ENCODE results near the gene OIT3. TPM values are rescaled to one million over a fixed set of nuclear protein-coding genes. Genes with fewer than 3 reads are reported as not detected.

The OIT3 gene
- total RNA-seq, 1 experiment from 2014 or later, result not detected

DNA sequence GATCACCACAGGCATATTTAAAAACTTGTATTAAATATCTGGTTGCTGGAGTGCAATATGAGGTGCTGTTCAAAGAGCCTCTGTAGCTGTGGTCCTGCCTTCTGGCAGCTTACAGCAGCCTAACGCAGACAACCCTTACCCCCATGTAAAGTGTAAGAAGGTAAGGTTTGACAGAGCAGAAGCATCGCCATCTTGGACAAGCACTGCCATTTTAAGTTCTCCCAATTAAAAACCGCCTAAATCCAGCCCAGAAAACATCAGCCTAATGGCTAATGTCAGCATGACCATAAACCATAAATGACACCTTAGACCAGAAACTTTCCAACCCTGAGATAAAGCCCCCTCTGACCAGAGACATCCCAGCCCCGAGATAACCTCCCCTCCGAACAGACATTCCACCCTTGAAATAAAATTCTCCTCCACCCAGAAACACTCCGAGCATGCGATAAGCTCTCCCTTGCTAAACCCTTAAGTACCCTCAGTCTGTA lies 5.3 kb upstream of the OIT3 start:
- H3K79me2 ChIP-seq (ENCODE audit: low read length), result no peaks in the 10 kb centered on the region
- H2AFZ ChIP-seq (ENCODE audit: low read length), result no peak overlapping the region
- H3F3A ChIP-seq (ENCODE audit: low read length, unreplicated experiment), result no peaks in the 10 kb centered on the region
- H3K4me3 ChIP-seq (ENCODE audit: low read length), result no peak overlapping the region
- H3K27me3 ChIP-seq (ENCODE audit: low read length), result peaks cover 64% of the 10 kb centered on the region
- H4K20me1 ChIP-seq (ENCODE audit: low read length), result no peaks in the 10 kb centered on the region
- no peak overlapping the region for H3K4me2 ChIP-seq (ENCODE audit: low read length)
- CTCF ChIA-PET, result no interaction called here
- no TSS peak for BruUV-seq (replicated peaks)
- H3K9ac ChIP-seq (ENCODE audit: low read length), result no peak overlapping the region
- TF ChIP-seq EZH2phosphoT487 (IDR thresholded peaks at IDR 0.05; ENCODE audit: borderline replicate concordance, low read length) (no peak), EZH2 (IDR thresholded peaks at IDR 0.05; ENCODE audit: low read length, unreplicated experiment) (no peak)
- TF ChIP-seq, protein P1, sequence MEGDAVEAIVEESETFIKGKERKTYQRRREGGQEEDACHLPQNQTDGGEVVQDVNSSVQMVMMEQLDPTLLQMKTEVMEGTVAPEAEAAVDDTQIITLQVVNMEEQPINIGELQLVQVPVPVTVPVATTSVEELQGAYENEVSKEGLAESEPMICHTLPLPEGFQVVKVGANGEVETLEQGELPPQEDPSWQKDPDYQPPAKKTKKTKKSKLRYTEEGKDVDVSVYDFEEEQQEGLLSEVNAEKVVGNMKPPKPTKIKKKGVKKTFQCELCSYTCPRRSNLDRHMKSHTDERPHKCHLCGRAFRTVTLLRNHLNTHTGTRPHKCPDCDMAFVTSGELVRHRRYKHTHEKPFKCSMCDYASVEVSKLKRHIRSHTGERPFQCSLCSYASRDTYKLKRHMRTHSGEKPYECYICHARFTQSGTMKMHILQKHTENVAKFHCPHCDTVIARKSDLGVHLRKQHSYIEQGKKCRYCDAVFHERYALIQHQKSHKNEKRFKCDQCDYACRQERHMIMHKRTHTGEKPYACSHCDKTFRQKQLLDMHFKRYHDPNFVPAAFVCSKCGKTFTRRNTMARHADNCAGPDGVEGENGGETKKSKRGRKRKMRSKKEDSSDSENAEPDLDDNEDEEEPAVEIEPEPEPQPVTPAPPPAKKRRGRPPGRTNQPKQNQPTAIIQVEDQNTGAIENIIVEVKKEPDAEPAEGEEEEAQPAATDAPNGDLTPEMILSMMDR (conservative IDR thresholded peaks at IDR 0.05; ENCODE audit: low read depth, low read length), result no peak
- H3K27ac ChIP-seq (ENCODE audit: low read length), result no peak overlapping the region
- POLR2A ChIA-PET (ENCODE audit: unreplicated experiment), result interaction anchor here (0.6 to 0.7 kb wide), 2 partner anchors 31 to 51 kb away, joined by 4 to 9 read pairs; no protein-coding TSS in a partner anchor
- peaks cover 6% of the 10 kb centered on the region; the same call in 1 of the 2 replicates for H3K4me1 ChIP-seq (ENCODE audit: insufficient read depth, low read length)
- no peak for ATAC-seq
- no peak for DNase-seq
- no peaks in the 10 kb centered on the region for H3K9me2 ChIP-seq (replicated peaks; ENCODE audit: low read length)
- H3K9me3 ChIP-seq (ENCODE audit: low read length), result no peaks in the 10 kb centered on the region
- no peaks in the 10 kb centered on the region for H3K36me3 ChIP-seq (ENCODE audit: low read depth, low read length)
- intact Hi-C loops (cut with micrococcal nuclease), result no loop called here

- Histone ChIP-seq H4K20me1 (ENCODE audit: low read length) (no peaks in the 10 kb centered on the region), H3K27ac (ENCODE audit: low read length) (no peak overlapping the region), H3K9ac (ENCODE audit: low read length) (no peak overlapping the region), H3K79me2 (ENCODE audit: low read length) (no peaks in the 10 kb centered on the region), H3K4me2 (ENCODE audit: low read length) (no peak overlapping the region), H3K4me3 (ENCODE audit: low read length) (no peak overlapping the region), H3K9me3 (ENCODE audit: low read length) (no peaks in the 10 kb centered on the region), H2AFZ (ENCODE audit: low read length) (no peak overlapping the region), H3K36me3 (ENCODE audit: low read depth, low read length) (no peaks in the 10 kb centered on the region), H3K27me3 (ENCODE audit: low read length) (peaks cover 76% of the 10 kb centered on the region), H3F3A (ENCODE audit: low read length, unreplicated experiment) (no peaks in the 10 kb centered on the region), H3K9me2 (replicated peaks; ENCODE audit: low read length) (no peaks in the 10 kb centered on the region), H3K4me1 (ENCODE audit: insufficient read depth, low read length) (peaks cover 6% of the 10 kb centered on the region; the same call in 1 of the 2 replicates)
- ChIA-PET POLR2A (ENCODE audit: unreplicated experiment) (no interaction called here), CTCF (no interaction called here)
- DNase-seq (peak; percentile 73), ATAC-seq (no peak; the same call in 1 of the 2 replicates)
- intact Hi-C loops (cut with micrococcal nuclease), result no loop called here
- BruUV-seq (replicated peaks), result no TSS peak
- TF ChIP-seq, protein P1 (conservative IDR thresholded peaks at IDR 0.05; ENCODE audit: low read depth, low read length), result no peak
- TF ChIP-seq EZH2 (IDR thresholded peaks at IDR 0.05; ENCODE audit: low read length, unreplicated experiment), result no peak
These were observed 4.1 kb upstream of the OIT3 start for GRCh38 chr10:72889391-72889831.

- DNase-seq, result no peak
- Histone ChIP-seq H3K9me3 (ENCODE audit: low read length) (no peaks in the 10 kb centered on the region), H3K4me1 (ENCODE audit: insufficient read depth, low read length) (peaks cover 6% of the 10 kb centered on the region; the same call in 1 of the 2 replicates), H2AFZ (ENCODE audit: low read length) (no peak overlapping the region), H3K9ac (ENCODE audit: low read length) (no peak overlapping the region), H3K4me3 (ENCODE audit: low read length) (no peak overlapping the region), H3K27me3 (ENCODE audit: low read length) (peaks cover 81% of the 10 kb centered on the region), H3K79me2 (ENCODE audit: low read length) (no peaks in the 10 kb centered on the region), H3K36me3 (ENCODE audit: low read depth, low read length) (no peaks in the 10 kb centered on the region), H3F3A (ENCODE audit: low read length, unreplicated experiment) (no peaks in the 10 kb centered on the region), H3K27ac (ENCODE audit: low read length) (no peak overlapping the region), H3K4me2 (ENCODE audit: low read length) (no peak overlapping the region), H4K20me1 (ENCODE audit: low read length) (no peaks in the 10 kb centered on the region), H3K9me2 (replicated peaks; ENCODE audit: low read length) (no peaks in the 10 kb centered on the region)
- CTCF ChIA-PET, result no interaction called here
- POLR2A ChIA-PET (ENCODE audit: unreplicated experiment), result interaction anchor here (0.7 kb wide), 1 partner anchor 44 kb away, joined by 3 read pairs; no protein-coding TSS in a partner anchor
- BruUV-seq (replicated peaks), result no TSS peak
- TF ChIP-seq, protein P1 (conservative IDR thresholded peaks at IDR 0.05; ENCODE audit: low read depth, low read length), result no peak
- TF ChIP-seq EZH2phosphoT487 (IDR thresholded peaks at IDR 0.05; ENCODE audit: borderline replicate concordance, low read length), result no peak
- TF ChIP-seq EZH2 (IDR thresholded peaks at IDR 0.05; ENCODE audit: low read length, unreplicated experiment), result no peak
- intact Hi-C loops (cut with micrococcal nuclease), result no loop called here
- no peak for ATAC-seq
These were observed 3.5 kb upstream of the OIT3 start for GRCh38 chr10:72890086-72890485.
